ENCODE results near the gene GRK4. TPM values are rescaled to one million over a fixed set of nuclear protein-coding genes. Genes with fewer than 3 reads are reported as not detected.
"Not testable (repeated sequence)": the region's sequence is repeated elsewhere in the genome, so short reads cannot be mapped to it uniquely, and the experiment has no call there.

GRK4 gene
- total RNA-seq, 4 donors from 2014 or later, result 4.2 to 10.5 (median 4.7) TPM

GRCh38 chr4:2937146-2937857 lies 26.1 kb upstream of the GRK4 start:
- 38 to 54% methylated on average over 22 to 23 of the region's 23 CpGs for WGBS, 2 donors
- no peak overlapping the region for H3K4me3 ChIP-seq (ENCODE audit: low read depth, poor library complexity, severe bottlenecking)
- intact Hi-C loops (cut with DNase I; ENCODE audit: low total_unique reads), result no loop called here
- peak in 1 of 2 donors; percentile 91 for DNase-seq (ENCODE audit: low spot score in 2 of 2)
- peak in 1 of 3 donors; percentile 94 for TF ChIP-seq CTCF (IDR thresholded peaks at IDR 0.05)
- TF ChIP-seq POLR2A (IDR thresholded peaks at IDR 0.05), result no peak

GRCh38 chr4:2937986-2938385 lies 25.4 kb upstream of the GRK4 start:
- 74 to 79% methylated on average over 12 of the region's 12 CpGs for WGBS, 2 donors
- intact Hi-C loops (cut with DNase I; ENCODE audit: low total_unique reads), result no loop called here

GRCh38 chr4:2938411-2938810 lies 25.0 kb upstream of the GRK4 start:
- 91 to 93% methylated on average over 10 of the region's 10 CpGs for WGBS, 2 donors

More at GRCh38 chr4:2937986-2938385, 25.4 kb upstream of the GRK4 start:
- DNase-seq (ENCODE audit: low spot score in 2 of 2), result peak in 1 of 2 donors; percentile 80
- TF ChIP-seq POLR2A (IDR thresholded peaks at IDR 0.05) (no peak), CTCF (IDR thresholded peaks at IDR 0.05) (no peak)
- H3K4me3 ChIP-seq (ENCODE audit: low read depth, poor library complexity, severe bottlenecking), result no peak overlapping the region

GRCh38 chr4:2938906-2939305 lies 24.5 kb upstream of the GRK4 start:
- intact Hi-C loops (cut with DNase I; ENCODE audit: low total_unique reads), result no loop called here
- peak in 1 of 2 donors; percentile 81 for DNase-seq (ENCODE audit: low spot score in 2 of 2)
- no peak overlapping the region for H3K4me3 ChIP-seq (ENCODE audit: low read depth, poor library complexity, severe bottlenecking)
- 90 to 92% methylated on average over 14 of the region's 14 CpGs for WGBS, 2 donors
- no peak for TF ChIP-seq CTCF (IDR thresholded peaks at IDR 0.05)
- no peak for TF ChIP-seq POLR2A (IDR thresholded peaks at IDR 0.05)

More at GRCh38 chr4:2938411-2938810, 25.0 kb upstream of the GRK4 start:
- H3K4me3 ChIP-seq (ENCODE audit: low read depth, poor library complexity, severe bottlenecking); intact Hi-C loops (cut with DNase I; ENCODE audit: low total_unique reads): not testable (repeated sequence)
- peak in 1 of 2 donors; percentile 74 for DNase-seq (ENCODE audit: low spot score in 2 of 2)

- DNase-seq (ENCODE audit: low spot score in 2 of 2), result peak; percentile 12 to 79
- 72 to 77% methylated on average over 28 to 30 of the region's 30 CpGs for WGBS, 2 donors
- H3K4me3 ChIP-seq (ENCODE audit: low read depth, poor library complexity, severe bottlenecking), result no peak overlapping the region
- intact Hi-C loops (cut with DNase I; ENCODE audit: low total_unique reads), result loop anchor here (10.0 kb wide), 1 partner anchor 175 kb away; no protein-coding TSS in a partner anchor
- no peak for TF ChIP-seq CTCF (IDR thresholded peaks at IDR 0.05)
Observed at GRCh38 chr4:2939383-2940243, 23.8 kb upstream of the GRK4 start.
